Testis (tissue), 2 donors: ENCODE results near the gene ANKRD45.

Source experiments
- CTCF ChIP-seq, 3 experiments: fragments of 450-650 bp in 2 of 3; fragments of 200-600 bp in 1 of 3; sonication (generic) in 1 of 3; IDR thresholded peaks; one replicate each; pipeline ENCODE4 v1.5.1; 2016 to 2019; ENCODE audit warnings: antibody characterized with exemption in 3 of 3, mild to moderate bottlenecking in 2 of 3, moderate library complexity in 1 of 3
- POLR2A ChIP-seq: fragments of 450-650 bp; IDR thresholded peaks from one replicate; pipeline ENCODE4 v1.6.1; 2017; ENCODE audit warnings: antibody characterized with exemption, mild to moderate bottlenecking, moderate library complexity

GRCh38 chr1:173646656-173647055 lies 23.0 kb downstream of the ANKRD45 start:
- TF ChIP-seq CTCF (IDR thresholded peaks at IDR 0.05) (no peak), POLR2A (no peak)
